Immature natural killer cell (primary cell): ENCODE results near the gene SLC11A1. TPM values are rescaled to one million over a fixed set of nuclear protein-coding genes. Genes with fewer than 3 reads are reported as not detected.

ENCODE experiments used
- DNase-seq, 3 donors: peaks; one replicate each; pipeline ENCODE4 v3.0.0; 2022; ENCODE audit warnings: mixed read lengths in 1 of 3
- H3K27ac Mint-ChIP-seq, 6 donors: one replicate each; pipeline ENCODE4 v1.8.0; 2020; ENCODE audit warnings: mixed read lengths in 6 of 6, mild to moderate bottlenecking in 5 of 6, inconsistent platforms in 4 of 6, moderate library complexity in 3 of 6
- H3K27me3 Mint-ChIP-seq, 3 donors: one replicate each; pipeline ENCODE4 v1.8.0; 2020 to 2021; ENCODE audit warnings: low read depth in 3 of 3, mild to moderate bottlenecking in 3 of 3, mixed read lengths in 3 of 3, moderate library complexity in 3 of 3, inconsistent platforms in 1 of 3
- H3K36me3 Mint-ChIP-seq, 3 donors: one replicate each; pipeline ENCODE4 v1.8.0; 2020; ENCODE audit warnings: mixed read lengths in 3 of 3, inconsistent platforms in 2 of 3, mild to moderate bottlenecking in 2 of 3
- H3K4me1 Mint-ChIP-seq, 2 donors: one replicate each; pipeline ENCODE4 v1.8.0; 2020; ENCODE audit warnings: inconsistent platforms in 2 of 2, mild to moderate bottlenecking in 2 of 2, mixed read lengths in 2 of 2, moderate library complexity in 1 of 2
- H3K4me3 Mint-ChIP-seq, 5 donors: one replicate each; pipeline ENCODE4 v1.8.0; 2020; ENCODE audit warnings: mild to moderate bottlenecking in 5 of 5, mixed read lengths in 5 of 5, inconsistent platforms in 3 of 5, moderate library complexity in 3 of 5
- H3K9me3 Mint-ChIP-seq, 6 donors: one replicate each; pipeline ENCODE4 v1.8.0; 2020; ENCODE audit warnings: mild to moderate bottlenecking in 6 of 6, mixed read lengths in 6 of 6, inconsistent platforms in 4 of 6, moderate library complexity in 3 of 6
- polyA plus RNA-seq, 3 donors: library from polyadenylated mRNA; unstranded; fragments of 300-500 nt; fragmentation: Illumina TruSeq; gene quantifications; one replicate each; pipeline ENCODE4 v1.2.3, GENCODE V29; 2021

SLC11A1 gene
- 1 to 10 TPM in 2 of 3 donors, under 1 TPM in 1; 0.66 to 1.8 (median 1.2) TPM for polyA plus RNA-seq

GRCh38 chr2:218381916-218382366 lies at the start of gene SLC11A1:
Gene SLC11A1, plus strand, starts transcription at chr2:218382273. Its CDS starts 96 bp downstream, at chr2:218382369.
- DNase-seq: no peak
- Mint-ChIP-seq H3K27me3 (peaks cover 0 to 9% (median 0%) of the 10 kb centered on the region in 3 donors), H3K4me3 (peak within 1 kb of the TSS in 3 of 5 donors; percentile 7 to 45 (median 24)), H3K27ac (peak within 1 kb of the TSS in 3 of 6 donors; percentile 14 to 34 (median 27)), H3K9me3 (no peaks in the 10 kb centered on the region), H3K36me3 (no peaks in the 10 kb centered on the region), H3K4me1 (peaks cover 7 to 9% of the 10 kb centered on the region in 2 donors)

- H3K36me3 Mint-ChIP-seq: no peaks in the 10 kb centered on the region
- no peaks in the 10 kb centered on the region for H3K4me1 Mint-ChIP-seq
- no peak for DNase-seq
- H3K27ac Mint-ChIP-seq: no peak overlapping the region
- H3K4me3 Mint-ChIP-seq: no peak overlapping the region
- peaks cover 0 to 5% (median 2%) of the 10 kb centered on the region in 3 donors for H3K27me3 Mint-ChIP-seq
- H3K9me3 Mint-ChIP-seq: no peaks in the 10 kb centered on the region
Measured at GRCh38 chr2:218332288-218332687, 49.8 kb upstream of the SLC11A1 start.

- H3K27me3 Mint-ChIP-seq: peaks cover 0 to 6% (median 0%) of the 10 kb centered on the region in 3 donors
- no peak overlapping the region for H3K4me3 Mint-ChIP-seq
- no peaks in the 10 kb centered on the region for H3K9me3 Mint-ChIP-seq
- H3K36me3 Mint-ChIP-seq: no peaks in the 10 kb centered on the region
- no peak for DNase-seq
- H3K4me1 Mint-ChIP-seq: no peaks in the 10 kb centered on the region
- no peak overlapping the region for H3K27ac Mint-ChIP-seq
Measured at GRCh38 chr2:218332920-218333645, 49.0 kb upstream of the SLC11A1 start.

GRCh38 chr2:218334531-218334930 lies 47.5 kb upstream of the SLC11A1 start:
- DNase-seq: no peak
- Mint-ChIP-seq H3K9me3 (no peaks in the 10 kb centered on the region), H3K27me3 (peaks cover 0 to 6% (median 0%) of the 10 kb centered on the region in 3 donors), H3K27ac (no peak overlapping the region), H3K4me3 (no peak overlapping the region), H3K4me1 (no peaks in the 10 kb centered on the region), H3K36me3 (no peaks in the 10 kb centered on the region)

- no peak for DNase-seq
- Mint-ChIP-seq H3K27me3 (peaks cover 1 to 2% (median 2%) of the 10 kb centered on the region in 3 donors), H3K27ac (no peak overlapping the region), H3K4me3 (no peak overlapping the region), H3K36me3 (no peaks in the 10 kb centered on the region), H3K9me3 (no peaks in the 10 kb centered on the region), H3K4me1 (no peaks in the 10 kb centered on the region)
Measured at GRCh38 chr2:218340656-218341055, 41.4 kb upstream of the SLC11A1 start.

GRCh38 chr2:218341381-218341780 lies 40.7 kb upstream of the SLC11A1 start:
- Mint-ChIP-seq H3K27ac (no peak overlapping the region), H3K9me3 (no peaks in the 10 kb centered on the region), H3K27me3 (peaks cover 1 to 2% (median 2%) of the 10 kb centered on the region in 3 donors), H3K4me1 (no peaks in the 10 kb centered on the region), H3K36me3 (no peaks in the 10 kb centered on the region), H3K4me3 (no peak overlapping the region)
- DNase-seq: no peak

- Mint-ChIP-seq H3K4me1 (no peaks in the 10 kb centered on the region), H3K27me3 (peaks cover 0 to 2% (median 1%) of the 10 kb centered on the region in 3 donors), H3K4me3 (no peak overlapping the region), H3K36me3 (no peaks in the 10 kb centered on the region), H3K9me3 (no peaks in the 10 kb centered on the region), H3K27ac (no peak overlapping the region)
- no peak for DNase-seq
Measured at GRCh38 chr2:218342837-218343236, 39.2 kb upstream of the SLC11A1 start.

- Mint-ChIP-seq H3K27me3 (peaks cover 0 to 2% (median 1%) of the 10 kb centered on the region in 3 donors), H3K9me3 (no peaks in the 10 kb centered on the region), H3K36me3 (no peaks in the 10 kb centered on the region), H3K4me1 (no peaks in the 10 kb centered on the region), H3K27ac (no peak overlapping the region), H3K4me3 (no peak overlapping the region)
- DNase-seq: no peak
Measured at GRCh38 chr2:218343591-218343990, 38.5 kb upstream of the SLC11A1 start.

GRCh38 chr2:218344090-218344754 lies 37.9 kb upstream of the SLC11A1 start:
- Mint-ChIP-seq H3K4me1 (no peaks in the 10 kb centered on the region), H3K9me3 (no peaks in the 10 kb centered on the region), H3K27ac (no peak overlapping the region), H3K27me3 (peaks cover 0 to 3% (median 2%) of the 10 kb centered on the region in 3 donors), H3K4me3 (no peak overlapping the region), H3K36me3 (no peaks in the 10 kb centered on the region)
- no peak for DNase-seq

- Mint-ChIP-seq H3K36me3 (no peaks in the 10 kb centered on the region), H3K27ac (no peak overlapping the region), H3K4me1 (no peaks in the 10 kb centered on the region), H3K9me3 (no peaks in the 10 kb centered on the region), H3K4me3 (no peak overlapping the region), H3K27me3 (peaks cover 0 to 3% (median 2%) of the 10 kb centered on the region in 3 donors)
- DNase-seq: no peak
Measured at GRCh38 chr2:218344755-218345417, 37.2 kb upstream of the SLC11A1 start.

GRCh38 chr2:218345491-218346236 lies 36.4 kb upstream of the SLC11A1 start:
- Mint-ChIP-seq H3K9me3 (no peaks in the 10 kb centered on the region), H3K27ac (no peak overlapping the region), H3K4me1 (no peaks in the 10 kb centered on the region), H3K4me3 (no peak overlapping the region), H3K27me3 (peaks cover 0 to 2% (median 1%) of the 10 kb centered on the region in 3 donors), H3K36me3 (no peaks in the 10 kb centered on the region)
- no peak for DNase-seq

GRCh38 chr2:218347172-218347571 lies 34.9 kb upstream of the SLC11A1 start:
- Mint-ChIP-seq H3K4me1 (no peaks in the 10 kb centered on the region), H3K9me3 (peaks cover 0 to 11% (median 4%) of the 10 kb centered on the region in 6 donors), H3K4me3 (no peak overlapping the region), H3K36me3 (peaks cover 0 to 4% (median 4%) of the 10 kb centered on the region in 3 donors), H3K27ac (no peak overlapping the region), H3K27me3 (peaks cover 1 to 4% (median 2%) of the 10 kb centered on the region in 3 donors)
- DNase-seq: no peak

GRCh38 chr2:218354045-218354444 lies 28.0 kb upstream of the SLC11A1 start:
- Mint-ChIP-seq H3K36me3 (peaks cover 0 to 4% (median 4%) of the 10 kb centered on the region in 3 donors), H3K9me3 (peaks cover 0 to 11% (median 6%) of the 10 kb centered on the region in 6 donors), H3K4me3 (no peak overlapping the region), H3K27ac (no peak overlapping the region), H3K27me3 (peaks cover 0 to 4% (median 2%) of the 10 kb centered on the region in 3 donors), H3K4me1 (no peaks in the 10 kb centered on the region)
- DNase-seq: no peak
